SK-MEL-5 (cell line): ENCODE results near the gene RBM15B. TPM values are rescaled to one million over a fixed set of nuclear protein-coding genes. Genes with fewer than 3 reads are reported as not detected.
"Not testable (repeated sequence)": the region's sequence is repeated elsewhere in the genome, so short reads cannot be mapped to it uniquely, and the experiment has no call there.

ENCODE experiments used
- DNase-seq: peaks from one replicate; pipeline ENCODE4 v3.0.0-alpha.2; 2016; ENCODE audit warnings: low read depth, low spot score
- in situ Hi-C: cut with HindIII; loops from 2 replicates; pipeline ENCODE4 v1.10.0; 2016; ENCODE audit warnings: low sequenced_read_pairs, high pct_unique_total_duplicates, low pct_unique_long_range_greater_than_20kb
- polyA plus RNA-seq, 2 experiments: library from polyadenylated mRNA; depleted of rRNA; stranded (reverse); fragments of >200 nt; gene quantifications; 2 replicates each; pipeline ENCODE4 v1.2.3, GENCODE V29; 2015
- total RNA-seq: library from RNA; depleted of rRNA; stranded (reverse); fragments of >200 nt; shearing (Covaris generic); gene quantifications from 2 replicates; pipeline ENCODE4 v1.2.3, GENCODE V29; 2014; rRNA removed

RBM15B gene, protein sequence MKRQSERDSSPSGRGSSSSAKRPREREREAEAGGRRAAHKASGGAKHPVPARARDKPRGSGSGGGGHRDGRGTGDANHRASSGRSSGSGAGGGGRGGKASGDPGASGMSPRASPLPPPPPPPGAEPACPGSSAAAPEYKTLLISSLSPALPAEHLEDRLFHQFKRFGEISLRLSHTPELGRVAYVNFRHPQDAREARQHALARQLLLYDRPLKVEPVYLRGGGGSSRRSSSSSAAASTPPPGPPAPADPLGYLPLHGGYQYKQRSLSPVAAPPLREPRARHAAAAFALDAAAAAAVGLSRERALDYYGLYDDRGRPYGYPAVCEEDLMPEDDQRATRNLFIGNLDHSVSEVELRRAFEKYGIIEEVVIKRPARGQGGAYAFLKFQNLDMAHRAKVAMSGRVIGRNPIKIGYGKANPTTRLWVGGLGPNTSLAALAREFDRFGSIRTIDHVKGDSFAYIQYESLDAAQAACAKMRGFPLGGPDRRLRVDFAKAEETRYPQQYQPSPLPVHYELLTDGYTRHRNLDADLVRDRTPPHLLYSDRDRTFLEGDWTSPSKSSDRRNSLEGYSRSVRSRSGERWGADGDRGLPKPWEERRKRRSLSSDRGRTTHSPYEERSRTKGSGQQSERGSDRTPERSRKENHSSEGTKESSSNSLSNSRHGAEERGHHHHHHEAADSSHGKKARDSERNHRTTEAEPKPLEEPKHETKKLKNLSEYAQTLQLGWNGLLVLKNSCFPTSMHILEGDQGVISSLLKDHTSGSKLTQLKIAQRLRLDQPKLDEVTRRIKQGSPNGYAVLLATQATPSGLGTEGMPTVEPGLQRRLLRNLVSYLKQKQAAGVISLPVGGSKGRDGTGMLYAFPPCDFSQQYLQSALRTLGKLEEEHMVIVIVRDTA
- total RNA-seq: 17.8 and 19.3 TPM in 2 replicates
- polyA plus RNA-seq (2015; cell fraction: cytosol; rRNA removed): 33.7 and 43.3 TPM in 2 replicates
- 18.7 and 21.1 TPM in 2 replicates for polyA plus RNA-seq (2015; cell fraction: nucleus; rRNA removed)

DNA sequence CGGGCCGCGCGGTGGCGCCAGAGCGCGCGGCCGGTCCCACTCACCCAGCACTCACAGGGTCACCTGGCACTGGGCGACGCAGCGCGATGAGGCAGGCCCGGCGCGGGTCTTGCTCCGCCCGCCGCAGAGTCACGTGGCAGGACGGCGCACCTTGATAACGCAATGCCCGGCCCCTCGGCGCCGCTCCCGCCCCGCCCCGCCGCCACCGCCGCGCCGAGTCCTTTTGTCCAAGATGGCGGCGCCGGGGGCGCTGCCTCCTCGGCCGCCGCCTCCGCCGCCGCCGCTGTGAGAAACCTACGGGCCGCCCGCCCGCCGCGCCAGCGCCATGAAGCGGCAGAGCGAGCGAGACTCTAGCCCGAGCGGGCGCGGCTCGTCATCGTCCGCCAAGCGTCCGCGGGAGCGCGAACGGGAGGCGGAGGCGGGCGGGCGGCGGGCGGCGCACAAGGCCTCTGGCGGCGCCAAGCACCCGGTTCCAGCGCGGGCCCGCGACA is at the start of gene RBM15B:
Gene RBM15B, plus strand, starts transcription at position 211 of the 491 bp plus-strand sequence. Its CDS starts 115 bp downstream, at position 326.
- in situ Hi-C loops: no loop called here
- peak; percentile 96 for DNase-seq

DNA sequence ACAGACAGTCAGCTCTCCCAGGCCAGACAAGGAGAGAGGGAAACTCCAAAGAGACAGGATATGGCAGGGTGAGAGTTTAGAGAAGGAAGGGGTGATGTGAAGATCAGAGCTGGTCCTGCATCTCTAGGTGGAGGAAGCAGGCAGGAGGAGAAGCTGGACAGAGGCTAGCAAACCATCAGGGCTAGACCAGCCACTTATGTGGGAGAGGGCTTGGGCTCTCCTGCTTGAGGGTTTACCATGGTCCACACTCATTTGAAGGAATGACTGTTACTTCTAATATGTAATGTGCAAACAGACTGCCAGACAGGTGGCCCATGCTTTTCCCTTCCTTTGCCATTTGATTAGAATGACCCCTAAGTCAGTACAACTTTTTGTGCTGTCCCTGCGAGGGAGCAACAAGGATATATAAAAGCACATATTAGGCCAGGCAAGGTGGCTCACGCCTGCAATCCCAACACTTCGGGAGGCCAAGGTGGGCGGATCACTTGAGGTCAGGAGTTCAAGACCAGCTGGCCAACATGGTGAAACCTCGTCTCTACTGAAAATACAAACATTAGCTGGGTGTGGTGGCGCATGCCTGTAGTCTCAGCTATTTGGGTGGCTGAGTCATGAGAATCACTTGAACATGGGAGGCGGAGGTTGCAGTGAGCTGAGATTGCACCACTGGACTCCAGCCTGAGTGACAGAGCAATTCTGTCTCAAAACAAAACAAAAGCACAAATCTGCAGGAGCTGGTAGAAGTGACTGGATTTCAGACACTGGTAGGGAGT is 47.0 kb upstream of the RBM15B start:
- in situ Hi-C loops: no loop called here

DNA sequence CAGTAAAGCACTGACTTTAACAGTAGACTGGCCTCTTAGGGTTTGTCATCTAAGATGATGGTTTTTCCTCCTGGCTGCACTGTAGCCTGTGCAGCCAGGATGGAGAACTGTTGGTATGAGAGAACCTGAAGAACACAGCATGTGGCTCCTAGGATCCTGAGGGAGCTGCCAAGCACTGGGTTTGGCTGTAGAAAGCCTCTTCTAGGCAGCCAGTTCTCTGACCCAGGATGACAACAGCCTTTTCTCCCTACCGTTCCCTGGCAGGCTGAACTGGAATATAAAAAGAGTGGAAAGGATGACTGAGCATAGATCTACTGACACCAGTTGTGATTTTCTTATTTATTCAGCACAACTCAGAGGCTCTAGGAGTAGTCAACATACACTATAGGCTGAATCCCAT is 40.3 kb upstream of the RBM15B start:
- in situ Hi-C loops: no loop called here
- DNase-seq: no peak

More for the DNA sequence above, 47.0 kb upstream of the RBM15B start:
- no peak for DNase-seq

DNA sequence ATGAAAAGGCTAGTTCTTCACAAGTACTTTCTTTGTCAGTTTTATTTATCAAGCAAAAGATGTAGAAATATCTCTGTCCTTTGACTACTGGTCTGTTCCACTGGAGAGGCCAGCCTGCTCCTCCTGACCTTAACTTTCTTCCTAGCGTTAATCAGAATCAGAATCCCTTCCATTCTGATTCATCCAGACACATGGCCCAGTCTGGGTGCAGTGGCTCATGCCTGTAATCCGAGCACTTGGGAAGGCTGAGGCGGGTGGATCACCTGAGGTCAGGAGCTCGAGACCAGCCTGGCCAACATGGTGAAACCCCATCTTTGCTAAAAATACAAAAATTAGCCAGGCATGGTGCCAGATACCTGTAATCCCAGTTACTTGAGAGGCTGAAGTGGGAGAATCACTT is 38.0 kb upstream of the RBM15B start:
- in situ Hi-C loops: no loop called here
- no peak for DNase-seq

DNA sequence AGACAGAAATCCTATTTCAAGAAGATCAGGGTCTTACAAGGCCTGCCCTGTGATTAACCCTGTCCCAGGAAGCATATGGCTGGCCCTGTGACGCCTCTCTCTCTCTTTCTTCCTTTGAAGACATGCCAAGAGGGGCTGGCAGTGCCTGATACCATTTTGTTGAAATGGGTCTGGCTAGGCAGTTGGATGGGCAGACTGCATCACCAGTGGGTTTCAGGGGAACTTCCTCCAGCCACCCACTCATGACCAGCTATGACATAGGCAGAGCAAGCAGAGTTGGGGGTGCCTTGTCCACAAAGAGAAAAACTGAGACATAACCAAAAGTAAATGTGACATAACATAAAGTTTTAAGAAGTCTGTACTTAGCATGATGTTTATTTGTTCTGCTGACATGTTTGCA is 37.4 kb upstream of the RBM15B start:
- in situ Hi-C loops: no loop called here
- no peak for DNase-seq

DNA sequence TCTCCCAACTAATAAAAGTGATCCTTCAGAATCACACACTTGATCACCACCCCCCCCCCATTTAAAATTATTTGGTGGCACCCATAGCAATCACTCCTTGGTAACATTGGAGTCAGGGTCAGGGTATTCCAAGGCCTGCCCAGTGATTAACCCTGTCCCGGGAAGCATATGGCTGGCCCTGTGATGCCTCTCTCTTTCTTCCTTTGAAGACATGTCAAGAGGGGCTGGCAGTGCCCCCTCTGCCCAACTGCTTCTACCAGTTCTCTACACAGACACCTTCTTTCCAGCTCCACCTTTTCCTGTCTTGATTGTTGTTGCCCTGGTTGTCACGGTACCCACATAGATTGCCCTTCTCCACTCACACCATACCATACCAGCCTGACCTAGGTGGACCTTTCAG is 36.9 kb upstream of the RBM15B start:
- in situ Hi-C loops: no loop called here
- no peak for DNase-seq

DNA sequence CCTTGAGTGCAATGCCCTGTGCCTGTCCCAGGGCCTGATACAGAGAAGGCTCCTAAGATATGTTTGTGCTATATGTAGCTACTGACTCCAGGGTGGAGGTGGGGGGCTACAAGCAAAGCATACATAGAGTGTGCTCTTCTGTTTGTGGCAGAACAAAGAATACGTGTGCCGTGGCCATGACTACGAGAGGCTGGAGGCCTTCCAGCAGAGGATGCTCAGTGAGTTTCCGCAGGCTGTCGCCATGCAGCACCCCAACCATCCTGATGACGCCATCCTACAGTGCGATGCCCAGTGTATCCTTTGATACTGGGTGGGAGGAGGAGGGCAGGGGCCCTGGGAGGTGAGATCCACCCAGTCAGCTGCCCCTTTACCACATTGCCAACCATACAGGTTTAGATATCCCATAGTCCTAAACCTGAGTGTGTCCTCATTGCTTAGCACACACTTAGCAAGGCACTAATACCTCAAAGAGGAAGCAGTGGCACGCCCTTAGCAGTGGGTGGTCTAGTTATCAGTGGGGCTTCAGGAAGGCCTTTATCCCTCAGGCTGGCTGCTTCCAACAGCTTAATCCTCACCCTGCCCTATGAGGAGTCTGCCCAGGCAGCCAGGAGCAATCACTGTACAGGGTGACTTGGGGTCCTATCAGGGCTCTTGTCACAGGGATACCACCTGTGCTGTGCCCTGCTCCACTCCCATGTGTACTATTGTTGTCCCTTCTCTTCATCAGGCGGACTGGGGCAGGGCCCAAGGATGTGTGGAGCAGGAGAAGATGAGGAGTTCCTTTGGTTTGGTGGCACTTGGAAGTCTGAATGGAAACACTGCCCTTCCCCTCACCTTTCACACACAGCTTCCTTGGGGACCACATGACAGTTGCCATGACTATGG is 36.1 kb upstream of the RBM15B start:
- DNase-seq: no peak
- in situ Hi-C loops: no loop called here

DNA sequence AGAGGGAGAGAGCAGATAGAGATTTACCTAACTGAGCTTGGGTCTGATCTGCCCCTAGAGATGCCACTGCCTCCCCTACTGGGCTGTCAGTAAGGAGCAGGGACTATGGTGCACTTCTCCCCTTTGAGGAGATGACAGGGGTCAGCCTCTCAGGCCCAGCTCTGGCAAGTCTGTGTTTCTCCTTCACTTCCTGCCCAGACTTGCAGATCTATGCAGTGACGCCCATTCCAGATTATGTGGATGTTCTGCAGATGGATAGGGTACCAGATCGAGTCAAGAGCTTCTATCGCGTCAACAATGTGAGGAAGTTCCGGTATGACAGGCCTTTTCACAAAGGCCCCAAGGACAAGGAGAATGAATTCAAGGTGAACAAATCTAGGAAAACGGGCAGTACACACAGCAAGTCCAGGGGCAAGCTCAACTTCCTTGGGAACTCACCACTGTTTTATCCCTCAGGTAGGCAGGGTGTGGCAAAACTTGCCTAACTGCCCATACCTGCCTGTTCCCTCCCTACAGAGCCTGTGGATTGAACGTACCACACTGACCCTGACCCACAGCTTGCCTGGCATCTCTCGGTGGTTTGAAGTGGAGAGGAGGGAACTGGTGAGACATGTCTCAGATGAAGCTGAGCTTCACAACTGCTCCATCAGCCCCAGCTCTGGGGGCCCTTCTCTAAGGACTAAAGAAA is 35.0 kb upstream of the RBM15B start:
- DNase-seq: no peak
- in situ Hi-C loops: no loop called here

DNA sequence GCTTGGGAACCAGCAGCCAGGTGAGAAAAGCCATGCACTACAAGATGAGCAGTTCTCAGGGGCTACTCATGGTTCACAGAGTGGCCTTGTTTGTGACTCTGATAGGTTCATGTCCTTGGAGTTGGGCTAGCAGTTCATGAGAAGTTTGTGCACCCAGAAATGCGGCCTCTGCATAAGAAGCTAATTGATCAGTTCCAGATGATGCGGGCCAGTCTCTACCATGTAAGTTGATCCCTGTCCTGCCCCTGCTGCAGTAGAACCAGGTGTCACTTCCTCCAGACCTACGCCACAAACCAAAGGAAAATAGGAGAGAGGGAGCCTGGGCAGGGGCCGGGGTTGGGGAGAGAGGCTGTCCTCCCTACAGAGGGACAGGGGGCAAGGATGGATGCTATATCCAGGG is 33.2 kb upstream of the RBM15B start:
- in situ Hi-C loops: no loop called here
- DNase-seq: no peak

DNA sequence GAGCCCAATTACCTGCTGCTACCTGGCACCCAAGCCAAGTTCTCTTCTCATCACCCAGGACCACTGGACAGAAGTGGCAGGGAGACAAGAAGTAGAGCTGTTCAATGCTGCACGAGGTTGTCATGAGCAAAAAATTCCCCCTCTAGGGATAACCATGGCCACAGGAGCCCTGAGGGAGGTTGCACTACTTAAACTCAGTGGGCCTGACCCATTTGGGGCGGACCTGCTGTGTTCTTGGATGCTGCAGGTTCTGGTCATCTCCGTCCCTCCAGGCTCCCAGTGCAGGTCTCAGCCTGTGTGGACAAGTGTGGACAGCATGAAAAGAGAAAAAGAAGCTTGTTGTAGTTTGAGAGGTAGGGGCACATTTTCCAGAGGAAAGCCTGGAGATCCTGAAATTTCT is 32.1 kb upstream of the RBM15B start:
- in situ Hi-C loops: no loop called here
- no peak for DNase-seq

DNA sequence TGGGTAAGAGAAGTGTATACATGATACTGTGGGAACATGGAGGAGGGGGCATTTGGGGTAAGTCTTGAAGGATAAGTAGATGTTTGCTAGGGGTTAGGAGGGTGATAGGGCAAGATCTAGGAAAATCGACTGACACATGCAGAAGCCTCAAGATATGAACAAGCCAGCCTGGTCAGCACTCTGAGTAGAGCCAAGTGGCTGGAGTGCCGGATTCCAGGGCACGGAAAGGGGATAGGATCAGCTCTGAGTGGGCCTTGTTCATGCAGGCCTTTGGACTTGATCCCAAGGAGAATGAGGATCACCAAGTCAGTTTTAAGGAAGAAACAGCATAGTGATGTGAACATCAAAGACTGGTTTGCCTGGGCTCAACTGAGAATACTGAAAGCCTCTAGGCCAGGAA is 30.3 kb upstream of the RBM15B start:
- no peak for DNase-seq
- in situ Hi-C loops: no loop called here

DNA sequence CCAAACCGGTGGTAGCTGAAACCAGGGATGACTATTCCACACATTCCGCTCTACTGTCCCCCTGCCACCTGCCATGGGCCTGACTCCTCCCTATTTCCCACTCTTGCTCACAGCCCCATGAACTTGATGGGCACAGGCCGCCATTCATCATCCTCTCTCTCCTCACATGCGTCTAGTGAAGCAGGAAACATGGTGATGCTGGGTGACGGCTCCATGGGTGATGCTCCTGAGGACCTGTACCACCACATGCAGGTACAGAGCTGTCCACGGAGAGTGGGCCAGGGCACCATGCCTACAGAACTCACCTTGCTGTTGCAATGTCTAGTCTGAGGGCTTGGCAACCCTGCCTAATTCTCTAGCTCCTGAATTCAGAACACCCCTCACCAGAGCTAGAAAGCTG is 29.3 kb upstream of the RBM15B start:
- in situ Hi-C loops: no loop called here
- DNase-seq: no peak

DNA sequence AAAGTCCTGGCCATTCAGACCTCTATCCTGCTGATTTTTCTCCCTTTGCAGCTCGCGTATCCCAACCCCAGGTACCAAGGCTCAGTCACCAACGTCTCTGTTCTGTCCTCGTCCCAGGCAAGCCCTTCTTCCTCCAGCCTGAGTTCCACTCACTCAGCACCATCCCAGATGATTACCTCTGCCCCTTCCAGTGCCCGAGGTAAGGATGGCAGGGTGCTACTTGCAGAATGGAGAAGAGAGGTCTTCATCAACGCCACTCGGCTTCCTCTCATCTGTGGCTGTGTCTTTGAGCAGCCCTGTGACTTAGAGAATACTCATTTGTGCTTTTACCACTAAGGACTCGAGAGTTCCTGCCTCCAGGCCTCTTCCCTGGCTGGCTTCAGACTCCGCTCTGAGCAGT is 28.6 kb upstream of the RBM15B start:
- in situ Hi-C loops: no loop called here
- no peak for DNase-seq

DNA sequence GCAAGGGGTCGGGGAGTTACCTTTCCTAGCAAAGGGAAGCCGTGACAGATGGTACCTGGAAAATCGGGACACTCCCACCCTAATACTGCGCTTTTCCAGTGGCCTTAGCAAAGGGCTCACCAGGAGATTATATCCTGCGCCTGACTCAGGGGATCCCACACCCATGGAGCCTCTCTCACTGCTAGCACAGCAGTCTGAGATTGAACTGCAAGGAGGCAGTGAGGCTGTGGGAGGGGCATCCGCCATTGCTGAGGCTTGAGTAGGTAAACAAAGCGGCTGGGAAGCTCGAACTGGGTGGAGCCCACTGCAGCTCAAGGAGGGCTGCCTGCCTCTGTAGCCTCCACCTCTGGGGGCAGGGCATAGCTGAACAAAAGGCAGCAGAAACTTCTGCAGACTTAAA is 22.8 kb upstream of the RBM15B start:
- in situ Hi-C loops, DNase-seq: not testable (repeated sequence)

DNA sequence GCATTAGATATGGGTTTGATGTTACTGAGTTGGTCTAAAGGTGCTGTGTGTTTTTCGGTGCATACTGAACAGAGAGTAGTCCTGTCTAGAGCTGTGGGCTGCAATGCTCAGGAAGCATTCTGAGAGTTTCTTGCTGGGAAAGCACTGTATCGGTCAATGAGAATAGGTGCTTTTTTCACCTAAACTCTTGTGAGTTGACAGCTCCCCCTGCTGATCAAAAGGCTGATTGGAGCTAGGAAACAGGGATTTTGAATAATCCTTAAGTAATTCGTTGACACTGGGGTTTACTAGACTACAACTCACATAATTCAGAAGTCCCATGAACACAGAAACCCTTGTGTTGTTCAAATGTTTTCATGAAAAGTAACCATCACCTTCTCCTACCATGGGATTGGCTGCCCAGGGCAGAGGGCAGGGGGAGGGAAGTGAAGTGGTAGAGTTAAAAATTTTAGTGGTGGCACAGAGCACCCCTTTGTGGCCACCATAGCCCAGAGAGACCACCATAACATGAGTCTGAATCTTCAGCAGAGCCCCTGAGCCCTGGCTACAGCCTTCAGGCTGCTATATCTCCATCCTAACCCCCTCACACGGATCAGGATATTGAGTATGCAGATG is 19.0 kb upstream of the RBM15B start:
- in situ Hi-C loops: no loop called here

More for the DNA sequence above, 19.0 kb upstream of the RBM15B start:
- peak; percentile 81 for DNase-seq
